B cell (primary cell): Measurements from ENCODE around the gene HSD11B1. TPM values are rescaled to one million over a fixed set of nuclear protein-coding genes. Genes with fewer than 3 reads are reported as not detected.

Source experiments
- ATAC-seq: fragments of 200-7000 bp; cut with Tn5 transposase; one replicate; pipeline ENCODE4 v1.10.0; 2021; ENCODE audit warnings: low read depth, mild to moderate bottlenecking, moderate number of reproducible peaks, moderate library complexity
- CTCF ChIA-PET: fragments of 350-600 bp; sonication (Branson Sonifier 250); formaldehyde crosslinking; loops from one replicate; lab custom pipeline; 2021; ENCODE audit warnings: antibody characterized with exemption, inconsistent platforms; lab: Charles Lee
- POLR2A ChIA-PET: fragments of 350-600 bp; sonication (Branson Sonifier 250); formaldehyde crosslinking; loops from one replicate; lab custom pipeline; 2021; ENCODE audit warnings: antibody characterized with exemption; lab: Charles Lee
- DNase-seq: peaks from one replicate; pipeline ENCODE4 v3.0.0; 2013
- H2AFZ ChIP-seq: 2 replicates; pipeline ENCODE4 v1.6.1; 2012; ENCODE audit warnings: mild to moderate bottlenecking, low read depth, low read length; ENCODE audit not compliant: insufficient read depth, poor library complexity, severe bottlenecking
- H3K27ac ChIP-seq, 2 donors: 1 replicate in 1 of 2; 2 replicates in 1 of 2; pipeline ENCODE4 v1.5.1; 2012 to 2013; ENCODE audit warnings: low read length in 2 of 2, mild to moderate bottlenecking in 2 of 2, moderate library complexity in 1 of 2
- H3K27me3 ChIP-seq, 4 experiments: fragments of 200-600 bp in 1 of 4; sonication (generic) in 1 of 4; replicated peaks in 1 of 4; 1 replicate in 2 of 4; 2 replicates in 2 of 4; pipeline versions ENCODE4 v1.6.1 to v1.7.0; 2013 to 2016; ENCODE audit warnings: low read length in 3 of 4, mild to moderate bottlenecking in 2 of 4, mixed read lengths in 1 of 4, moderate library complexity in 1 of 4; ENCODE audit not compliant: insufficient read depth in 4 of 4, control insufficient read depth in 3 of 4; ENCODE audit errors: control extremely low read depth in 1 of 4
- H3K36me3 ChIP-seq, 2 experiments: replicated peaks in 1 of 2; 1 replicate in 1 of 2; 2 replicates in 1 of 2; pipeline versions ENCODE4 v1.6.1 to v1.7.1; 2013; ENCODE audit warnings: low read length in 1 of 2; ENCODE audit not compliant: insufficient read depth in 2 of 2, control insufficient read depth in 1 of 2; ENCODE audit errors: control extremely low read depth in 1 of 2, extremely low read depth in 1 of 2
- H3K4me1 ChIP-seq, 2 donors: fragments of 200-600 bp in 1 of 2; sonication (generic) in 1 of 2; 1 replicate in 1 of 2; 2 replicates in 1 of 2; pipeline versions ENCODE4 v1.5.1 to v1.6.1; 2013 to 2017; ENCODE audit warnings: low read length in 2 of 2; ENCODE audit not compliant: control insufficient read depth in 2 of 2, insufficient read depth in 2 of 2
- H3K4me2 ChIP-seq: replicated peaks from 2 replicates; pipeline ENCODE3; 2012; ENCODE audit warnings: mild to moderate bottlenecking, low read depth, low read length; ENCODE audit not compliant: poor library complexity, severe bottlenecking
- H3K4me3 ChIP-seq, 5 experiments: fragments of 200-600 bp in 1 of 5; sonication (generic) in 1 of 5; 1 replicate in 3 of 5; 2 replicates in 2 of 5; pipeline versions ENCODE4 v1.5.1 to v1.7.0; 2011 to 2016; ENCODE audit warnings: low read length in 4 of 5, mild to moderate bottlenecking in 4 of 5, low read depth in 2 of 5, control low read depth in 1 of 5, moderate library complexity in 1 of 5; ENCODE audit not compliant: insufficient read depth in 1 of 5; ENCODE audit errors: control extremely low read depth in 1 of 5, extremely low read depth in 1 of 5
- H3K79me2 ChIP-seq: fragments of 200-600 bp; sonication (generic); one replicate; pipeline ENCODE4 v1.6.0; 2016; ENCODE audit warnings: low read length; ENCODE audit not compliant: control insufficient read depth, insufficient read depth
- H3K9ac ChIP-seq: fragments of 200-600 bp; sonication (generic); 2 replicates; pipeline ENCODE4 v1.6.1; 2017; ENCODE audit warnings: mild to moderate bottlenecking, low read length, moderate library complexity
- H3K9me3 ChIP-seq, 3 donors: one replicate each; pipeline versions ENCODE4 v1.6.1 to v1.7.1; 2013; ENCODE audit warnings: low read length in 2 of 3; ENCODE audit not compliant: control insufficient read depth in 2 of 3, insufficient read depth in 1 of 3; ENCODE audit errors: control extremely low read depth in 1 of 3
- H4K20me1 ChIP-seq: 2 replicates; pipeline ENCODE4 v1.6.0; 2012; ENCODE audit warnings: mild to moderate bottlenecking, low read length; ENCODE audit not compliant: insufficient read depth, control insufficient read depth, poor library complexity, severe bottlenecking
- H3K27ac Mint-ChIP-seq: one replicate; pipeline ENCODE4 v1.8.0; 2021; ENCODE audit warnings: mixed read lengths
- H3K27me3 Mint-ChIP-seq: one replicate; pipeline ENCODE4 v1.8.0; 2021; ENCODE audit warnings: mixed read lengths
- H3K4me1 Mint-ChIP-seq: one replicate; pipeline ENCODE4 v1.8.0; 2021; ENCODE audit warnings: mixed read lengths
- H3K4me3 Mint-ChIP-seq: one replicate; pipeline ENCODE4 v1.8.0; 2021; ENCODE audit warnings: mixed read lengths
- H3K9me3 Mint-ChIP-seq: one replicate; pipeline ENCODE4 v1.8.0; 2022; ENCODE audit warnings: mixed read lengths; ENCODE audit not compliant: insufficient read depth
- CTCF ChIP-seq: fragments of 200-600 bp; IDR thresholded peaks from one replicate; pipeline ENCODE4 v1.8.0; 2022; ENCODE audit warnings: antibody characterized with exemption, mild to moderate bottlenecking
- EZH2 ChIP-seq: IDR thresholded peaks from 2 replicates; pipeline ENCODE4 v1.6.1; 2012; ENCODE audit warnings: borderline replicate concordance, low read depth, mild to moderate bottlenecking, moderate library complexity, low read length; ENCODE audit not compliant: insufficient read depth, poor library complexity, severe bottlenecking
- WGBS: methylation state at CpG from one replicate; pipeline ENCODE4 v1.1.5; 2013; ENCODE audit warnings: missing lambda C conversion rate; ENCODE audit not compliant: insufficient coverage; 5-methylcytosine and 5-hydroxymethylcytosine counted together
- intact Hi-C: fragments of 100-400 bp; cut with micrococcal nuclease; formaldehyde crosslinking; loops from one replicate; pipeline ENCODE4 v1.10.0; 2022
- polyA plus RNA-seq: library from polyadenylated mRNA; depleted of rRNA; stranded (reverse); fragments of >200 nt; gene quantifications from 2 replicates; pipeline ENCODE4 v1.2.3, GENCODE V29; 2012
- total RNA-seq, 2 donors: library from RNA; stranded (reverse); fragments of 120-200 nt in 1 of 2; gene quantifications; 1 replicate in 1 of 2; 2 replicates in 1 of 2; pipeline versions ENCODE4 v1.2.3 to v1.2.4, GENCODE V29; 2013 to 2022

The HSD11B1 gene
- total and polyA plus RNA-seq, 2 donors (not counting 1 experiment from before 2014, with no cell fraction given), result not detected

- no peak overlapping the region for H3K4me3 Mint-ChIP-seq
- ATAC-seq (no peak), DNase-seq (no peak)
- H3K4me1 Mint-ChIP-seq, result peaks cover 35% of the 10 kb centered on the region
- no peaks in the 10 kb centered on the region for H3K9me3 ChIP-seq
- TF ChIP-seq CTCF (no peak), EZH2 (no peak)
- no peak overlapping the region for H3K27ac ChIP-seq
- H4K20me1 ChIP-seq, result no peaks in the 10 kb centered on the region
- peaks cover 29 to 36% of the 10 kb centered on the region in 2 donors for H3K4me1 ChIP-seq
- CTCF ChIA-PET, result interaction anchor here (1.4 to 3.2 kb wide), 11 partner anchors 10 to 182 kb away, joined by 3 to 48 read pairs (median 11); partner anchors contain the start of genes C1orf74 and UTP25
- H3K79me2 ChIP-seq, result peaks cover 1% of the 10 kb centered on the region
- H3K4me3 ChIP-seq, result no peak overlapping the region
- POLR2A ChIA-PET, result no interaction called here
- intact Hi-C loops, result loop anchor here (5.0 kb wide), 1 partner anchor 578 kb away; the partner anchor contains the start of gene HHAT
- no peak overlapping the region for H3K4me2 ChIP-seq
- no peaks in the 10 kb centered on the region for H3K9me3 Mint-ChIP-seq
- no peak overlapping the region for H3K27ac Mint-ChIP-seq
- no peaks in the 10 kb centered on the region for H3K27me3 Mint-ChIP-seq
- no peak overlapping the region for H3K9ac ChIP-seq
- no peaks in the 10 kb centered on the region for H3K27me3 ChIP-seq
- no CpG with 5 or more reads among the region's 2 CpGs for WGBS
- H3K36me3 ChIP-seq, result no peaks in the 10 kb centered on the region
- H2AFZ ChIP-seq, result no peak overlapping the region
Observed at GRCh38 chr1:209749205-209749604, 44.6 kb downstream of the HSD11B1 start.

- DNase-seq (no peak), ATAC-seq (no peak)
- Histone ChIP-seq H3K36me3 (no peaks in the 10 kb centered on the region), H2AFZ (no peak overlapping the region), H3K4me1 (peaks cover 29 to 38% of the 10 kb centered on the region in 2 donors), H3K4me2 (no peak overlapping the region), H3K9ac (no peak overlapping the region), H3K27ac (no peak overlapping the region), H3K4me3 (no peak overlapping the region), H3K27me3 (no peaks in the 10 kb centered on the region), H4K20me1 (no peaks in the 10 kb centered on the region), H3K9me3 (no peaks in the 10 kb centered on the region), H3K79me2 (peaks cover 7% of the 10 kb centered on the region)
- POLR2A ChIA-PET, result no interaction called here
- no peak for TF ChIP-seq EZH2
- no peak for TF ChIP-seq CTCF
- Mint-ChIP-seq H3K27ac (no peak overlapping the region), H3K27me3 (no peaks in the 10 kb centered on the region), H3K4me1 (peaks cover 35% of the 10 kb centered on the region), H3K4me3 (no peak overlapping the region), H3K9me3 (no peaks in the 10 kb centered on the region)
- WGBS, result 71% methylated on average over 1 of the region's 6 CpGs
- intact Hi-C loops, result loop anchor here (5.0 to 10.0 kb wide), 2 partner anchors 75 to 578 kb away; partner anchors contain the start of genes G0S2 and HHAT
- CTCF ChIA-PET, result interaction anchor here (2.6 to 3.2 kb wide), 4 partner anchors 10 to 180 kb away, joined by 11 to 48 read pairs (median 21); no protein-coding TSS in a partner anchor
Observed at GRCh38 chr1:209749670-209750323, 45.2 kb downstream of the HSD11B1 start.
